Stimulated activated CD8-positive, alpha-beta memory T cell treated with anti-CD3 and anti-CD28 coated beads, Interleukin-4, amount 100 ng/mL, for 1 hour (primary cell): ENCODE data around the gene KLK2.

Experiments used
- DNase-seq, 2 donors: peaks; one replicate each; pipeline ENCODE4 v3.0.0-alpha.2; 2020; ENCODE audit warnings: low read depth in 2 of 2, low spot score in 1 of 2

The KLK2 gene

DNA sequence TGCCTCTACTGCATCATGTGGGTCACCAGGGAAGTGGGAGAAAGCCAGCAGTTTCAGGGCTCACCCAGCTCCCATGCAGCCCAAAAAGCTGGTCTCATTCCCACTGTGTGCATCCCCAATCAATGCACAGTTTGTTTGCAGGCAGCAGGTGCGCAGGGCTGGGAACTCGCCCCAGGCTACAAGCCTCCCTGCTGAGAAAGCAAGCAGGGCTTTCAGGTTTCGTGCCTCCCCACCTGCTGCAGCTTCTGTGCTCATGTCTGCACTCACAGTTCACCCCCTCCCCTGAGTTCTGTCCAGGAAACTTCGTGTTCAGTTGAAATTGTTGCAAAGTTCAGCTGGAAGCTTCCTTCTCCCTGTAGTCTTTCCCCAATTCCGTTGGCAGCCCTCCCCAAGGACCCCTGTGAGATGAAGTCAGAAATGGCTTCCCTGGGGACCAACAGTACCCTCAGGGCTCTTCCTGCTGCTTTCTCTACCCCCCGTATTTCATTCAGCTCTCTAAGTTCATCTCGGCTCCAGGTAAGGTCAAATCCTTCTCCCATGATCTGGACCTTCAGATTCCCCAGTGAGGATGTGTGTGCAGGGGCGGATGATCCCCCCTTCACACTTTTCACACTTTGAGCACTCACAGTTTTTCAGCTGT, 28.8 kb upstream of the KLK2 start:
- no peak for DNase-seq

DNA sequence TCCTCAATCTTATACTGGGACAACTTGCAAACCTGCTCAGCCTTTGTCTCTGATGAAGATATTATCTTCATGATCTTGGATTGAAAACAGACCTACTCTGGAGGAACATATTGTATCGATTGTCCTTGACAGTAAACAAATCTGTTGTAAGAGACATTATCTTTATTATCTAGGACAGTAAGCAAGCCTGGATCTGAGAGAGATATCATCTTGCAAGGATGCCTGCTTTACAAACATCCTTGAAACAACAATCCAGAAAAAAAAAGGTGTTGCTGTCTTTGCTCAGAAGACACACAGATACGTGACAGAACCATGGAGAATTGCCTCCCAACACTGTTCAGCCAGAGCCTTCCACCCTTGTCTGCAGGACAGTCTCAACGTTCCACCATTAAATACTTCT, 22.5 kb upstream of the KLK2 start:
- DNase-seq = no peak

DNA sequence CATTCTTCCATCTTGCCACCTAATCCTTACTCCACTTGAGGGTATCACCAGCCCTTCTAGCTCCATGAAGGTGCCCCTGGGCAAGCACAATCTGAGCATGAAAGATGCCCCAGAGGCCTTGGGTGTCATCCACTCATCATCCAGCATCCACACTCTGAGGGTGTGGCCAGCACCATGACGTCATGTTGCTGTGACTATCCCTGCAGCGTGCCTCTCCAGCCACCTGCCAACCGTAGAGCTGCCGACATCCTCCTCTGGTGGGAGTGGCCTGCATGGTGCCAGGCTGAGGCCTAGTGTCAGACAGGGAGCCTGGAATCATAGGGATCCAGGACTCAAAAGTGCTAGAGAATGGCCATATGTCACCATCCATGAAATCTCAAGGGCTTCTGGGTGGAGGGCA, 21.6 kb upstream of the KLK2 start:
- DNase-seq = no peak

DNA sequence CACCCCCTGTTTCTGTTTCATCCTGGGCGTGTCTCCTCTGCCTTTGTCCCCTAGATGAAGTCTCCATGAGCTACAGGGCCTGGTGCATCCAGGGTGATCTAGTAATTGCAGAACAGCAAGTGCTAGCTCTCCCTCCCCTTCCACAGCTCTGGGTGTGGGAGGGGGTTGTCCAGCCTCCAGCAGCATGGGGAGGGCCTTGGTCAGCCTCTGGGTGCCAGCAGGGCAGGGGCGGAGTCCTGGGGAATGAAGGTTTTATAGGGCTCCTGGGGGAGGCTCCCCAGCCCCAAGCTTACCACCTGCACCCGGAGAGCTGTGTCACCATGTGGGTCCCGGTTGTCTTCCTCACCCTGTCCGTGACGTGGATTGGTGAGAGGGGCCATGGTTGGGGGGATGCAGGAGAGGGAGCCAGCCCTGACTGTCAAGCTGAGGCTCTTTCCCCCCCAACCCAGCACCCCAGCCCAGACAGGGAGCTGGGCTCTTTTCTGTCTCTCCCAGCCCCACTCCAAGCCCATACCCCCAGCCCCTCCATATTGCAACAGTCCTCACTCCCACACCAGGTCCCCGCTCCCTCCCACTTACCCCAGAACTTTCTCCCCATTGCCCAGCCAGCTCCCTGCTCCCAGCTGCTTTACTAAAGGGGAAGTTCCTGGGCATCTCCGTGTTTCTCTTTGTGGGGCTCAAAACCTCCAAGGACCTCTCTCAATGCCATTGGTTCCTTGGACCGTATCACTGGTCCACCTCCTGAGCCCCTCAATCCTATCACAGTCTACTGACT, 18.4 kb upstream of the KLK2 start, which contains the start of gene KLK3:
TSS of gene KLK3 (plus strand) at position 280 of the 775 bp plus-strand sequence. CDS start at position 321, 41 bp downstream.
- no peak for DNase-seq

DNA sequence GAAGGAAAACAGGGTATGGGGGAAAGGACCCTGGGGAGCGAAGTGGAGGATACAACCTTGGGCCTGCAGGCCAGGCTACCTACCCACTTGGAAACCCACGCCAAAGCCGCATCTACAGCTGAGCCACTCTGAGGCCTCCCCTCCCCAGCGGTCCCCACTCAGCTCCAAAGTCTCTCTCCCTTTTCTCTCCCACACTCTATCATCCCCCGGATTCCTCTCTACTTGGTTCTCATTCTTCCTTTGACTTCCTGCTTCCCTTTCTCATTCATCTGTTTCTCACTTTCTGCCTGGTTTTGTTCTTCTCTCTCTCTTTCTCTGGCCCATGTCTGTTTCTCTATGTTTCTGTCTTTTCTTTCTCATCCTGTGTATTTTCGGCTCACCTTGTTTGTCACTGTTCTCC, 15.9 kb upstream of the KLK2 start:
- DNase-seq = no peak

DNA sequence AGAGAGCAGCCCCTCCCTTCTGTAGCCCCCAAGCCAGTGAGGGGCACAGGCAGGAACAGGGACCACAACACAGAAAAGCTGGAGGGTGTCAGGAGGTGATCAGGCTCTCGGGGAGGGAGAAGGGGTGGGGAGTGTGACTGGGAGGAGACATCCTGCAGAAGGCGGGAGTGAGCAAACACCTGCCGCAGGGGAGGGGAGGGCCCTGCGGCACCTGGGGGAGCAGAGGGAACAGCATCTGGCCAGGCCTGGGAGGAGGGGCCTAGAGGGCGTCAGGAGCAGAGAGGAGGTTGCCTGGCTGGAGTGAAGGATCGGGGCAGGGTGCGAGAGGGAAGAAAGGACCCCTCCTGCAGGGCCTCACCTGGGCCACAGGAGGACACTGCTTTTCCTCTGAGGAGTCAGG, 14.4 kb upstream of the KLK2 start:
- DNase-seq = no peak

DNA sequence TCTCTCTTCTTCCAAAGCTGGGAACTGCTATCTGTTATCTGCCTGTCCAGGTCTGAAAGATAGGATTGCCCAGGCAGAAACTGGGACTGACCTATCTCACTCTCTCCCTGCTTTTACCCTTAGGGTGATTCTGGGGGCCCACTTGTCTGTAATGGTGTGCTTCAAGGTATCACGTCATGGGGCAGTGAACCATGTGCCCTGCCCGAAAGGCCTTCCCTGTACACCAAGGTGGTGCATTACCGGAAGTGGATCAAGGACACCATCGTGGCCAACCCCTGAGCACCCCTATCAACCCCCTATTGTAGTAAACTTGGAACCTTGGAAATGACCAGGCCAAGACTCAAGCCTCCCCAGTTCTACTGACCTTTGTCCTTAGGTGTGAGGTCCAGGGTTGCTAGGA, 13.4 kb upstream of the KLK2 start:
- DNase-seq = no peak

DNA sequence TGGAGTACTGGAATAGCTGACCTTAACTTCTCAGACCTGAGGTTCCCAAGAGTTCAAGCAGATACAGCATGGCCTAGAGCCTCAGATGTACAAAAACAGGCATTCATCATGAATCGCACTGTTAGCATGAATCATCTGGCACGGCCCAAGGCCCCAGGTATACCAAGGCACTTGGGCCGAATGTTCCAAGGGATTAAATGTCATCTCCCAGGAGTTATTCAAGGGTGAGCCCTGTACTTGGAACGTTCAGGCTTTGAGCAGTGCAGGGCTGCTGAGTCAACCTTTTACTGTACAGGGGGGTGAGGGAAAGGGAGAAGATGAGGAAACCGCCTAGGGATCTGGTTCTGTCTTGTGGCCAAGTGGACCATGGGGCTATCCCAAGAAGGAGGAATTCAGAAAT, 12.2 kb upstream of the KLK2 start:
- DNase-seq = no peak

DNA sequence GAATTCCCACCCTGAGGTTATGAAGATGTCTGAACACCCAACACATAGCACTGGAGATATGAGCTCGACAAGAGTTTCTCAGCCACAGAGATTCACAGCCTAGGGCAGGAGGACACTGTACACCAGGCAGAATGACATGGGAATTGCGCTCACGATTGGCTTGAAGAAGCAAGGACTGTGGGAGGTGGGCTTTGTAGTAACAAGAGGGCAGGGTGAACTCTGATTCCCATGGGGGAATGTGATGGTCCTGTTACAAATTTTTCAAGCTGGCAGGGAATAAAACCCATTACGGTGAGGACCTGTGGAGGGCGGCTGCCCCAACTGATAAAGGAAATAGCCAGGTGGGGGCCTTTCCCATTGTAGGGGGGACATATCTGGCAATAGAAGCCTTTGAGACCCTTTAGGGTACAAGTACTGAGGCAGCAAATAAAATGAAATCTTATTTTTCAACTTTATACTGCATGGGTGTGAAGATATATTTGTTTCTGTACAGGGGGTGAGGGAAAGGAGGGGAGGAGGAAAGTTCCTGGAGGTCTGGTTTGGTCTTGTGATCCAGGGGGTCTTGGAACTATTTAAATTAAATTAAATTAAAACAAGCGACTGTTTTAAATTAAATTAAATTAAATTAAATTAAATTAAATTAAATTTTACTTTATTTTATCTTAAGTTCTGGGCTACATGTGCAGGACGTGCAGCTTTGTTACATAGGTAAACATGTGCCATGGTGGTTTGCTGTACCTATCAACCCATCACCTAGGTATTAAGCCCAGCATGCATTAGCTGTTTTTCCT, 11.5 kb upstream of the KLK2 start:
- no peak for DNase-seq

DNA sequence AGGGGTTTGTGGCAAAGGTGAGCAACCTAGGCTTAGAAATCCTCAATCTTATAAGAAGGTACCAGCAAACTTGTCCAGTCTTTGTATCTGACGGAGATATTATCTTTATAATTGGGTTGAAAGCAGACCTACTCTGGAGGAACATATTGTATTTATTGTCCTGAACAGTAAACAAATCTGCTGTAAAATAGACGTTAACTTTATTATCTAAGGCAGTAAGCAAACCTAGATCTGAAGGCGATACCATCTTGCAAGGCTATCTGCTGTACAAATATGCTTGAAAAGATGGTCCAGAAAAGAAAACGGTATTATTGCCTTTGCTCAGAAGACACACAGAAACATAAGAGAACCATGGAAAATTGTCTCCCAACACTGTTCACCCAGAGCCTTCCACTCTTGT, 3.8 kb upstream of the KLK2 start:
- no peak for DNase-seq

DNA sequence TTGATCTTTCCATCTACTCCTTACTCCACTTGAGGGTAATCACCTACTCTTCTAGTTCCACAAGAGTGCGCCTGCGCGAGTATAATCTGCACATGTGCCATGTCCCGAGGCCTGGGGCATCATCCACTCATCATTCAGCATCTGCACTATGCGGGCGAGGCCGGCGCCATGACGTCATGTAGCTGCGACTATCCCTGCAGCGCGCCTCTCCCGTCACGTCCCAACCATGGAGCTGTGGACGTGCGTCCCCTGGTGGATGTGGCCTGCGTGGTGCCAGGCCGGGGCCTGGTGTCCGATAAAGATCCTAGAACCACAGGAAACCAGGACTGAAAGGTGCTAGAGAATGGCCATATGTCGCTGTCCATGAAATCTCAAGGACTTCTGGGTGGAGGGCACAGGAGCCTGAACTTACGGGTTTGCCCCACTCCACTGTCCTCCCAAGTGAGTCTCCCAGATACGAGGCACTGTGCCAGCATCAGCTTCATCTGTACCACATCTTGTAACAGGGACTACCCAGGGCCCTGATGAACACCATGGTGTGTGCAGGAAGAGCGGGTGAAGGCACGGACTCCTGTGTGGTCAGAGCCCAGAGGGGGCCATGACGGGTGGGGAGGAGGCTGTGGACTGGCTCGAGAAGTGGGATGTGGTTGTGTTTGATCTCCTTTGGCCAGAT, 2.7 kb upstream of the KLK2 start:
- DNase-seq = no peak

DNA sequence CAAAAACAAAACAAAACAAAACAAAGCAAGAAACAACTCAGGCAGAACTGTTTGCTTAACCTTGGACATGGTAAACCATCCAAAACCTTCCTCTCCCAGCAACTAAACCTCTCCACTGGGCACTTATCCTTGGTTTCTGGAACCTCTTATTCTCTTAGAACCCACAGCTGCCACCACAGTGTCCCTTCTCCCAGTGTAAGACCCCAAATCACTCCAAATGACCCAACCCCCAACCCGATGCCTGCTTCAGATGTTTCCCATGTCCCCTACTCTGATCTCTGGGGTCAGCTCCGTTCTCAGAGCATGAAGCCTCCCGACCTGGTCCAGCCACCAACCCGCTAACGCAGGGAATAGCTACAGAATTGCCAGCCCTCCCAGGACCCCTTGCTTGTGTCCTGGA, 972 bp downstream of the KLK2 start:
- no peak for DNase-seq

DNA sequence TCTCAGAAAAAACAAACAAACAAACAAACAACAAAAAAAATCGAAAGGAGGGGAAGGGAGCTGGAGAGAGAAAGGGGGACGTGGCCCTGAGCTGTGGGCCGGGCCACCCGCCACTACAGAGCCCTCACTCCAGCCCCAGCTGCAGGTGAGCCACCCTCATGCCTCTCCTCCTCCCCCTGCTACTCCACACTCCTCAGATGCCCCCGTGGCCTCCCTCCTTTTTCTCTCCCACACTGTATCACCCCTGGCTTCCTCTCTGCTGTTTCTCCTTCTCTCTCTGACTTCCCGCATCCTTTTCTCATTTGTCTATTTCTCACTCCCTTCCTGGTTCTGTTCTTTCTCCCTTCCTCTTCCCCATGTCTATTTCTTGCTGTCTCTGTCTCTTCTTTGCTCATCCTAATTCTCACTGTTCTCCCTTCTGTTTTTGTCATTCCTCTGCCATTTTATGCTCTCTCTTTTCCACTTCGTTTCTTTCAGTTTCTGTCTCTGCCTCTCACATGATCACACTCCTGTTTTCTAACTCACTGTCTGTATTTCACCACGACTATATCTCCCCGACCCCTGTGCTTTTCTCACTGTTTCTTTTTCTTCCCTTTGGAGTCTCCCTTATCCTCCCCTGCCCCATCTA, 2.7 kb downstream of the KLK2 start:
- DNase-seq = no peak

DNA sequence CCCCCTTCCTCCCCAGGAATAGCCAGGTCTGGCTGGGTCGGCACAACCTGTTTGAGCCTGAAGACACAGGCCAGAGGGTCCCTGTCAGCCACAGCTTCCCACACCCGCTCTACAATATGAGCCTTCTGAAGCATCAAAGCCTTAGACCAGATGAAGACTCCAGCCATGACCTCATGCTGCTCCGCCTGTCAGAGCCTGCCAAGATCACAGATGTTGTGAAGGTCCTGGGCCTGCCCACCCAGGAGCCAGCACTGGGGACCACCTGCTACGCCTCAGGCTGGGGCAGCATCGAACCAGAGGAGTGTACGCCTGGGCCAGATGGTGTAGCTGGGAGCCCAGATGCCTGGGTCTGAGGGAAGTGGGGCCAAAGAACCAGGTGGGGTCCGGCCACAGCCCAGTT, 3.2 kb downstream of the KLK2 start:
- DNase-seq = no peak

DNA sequence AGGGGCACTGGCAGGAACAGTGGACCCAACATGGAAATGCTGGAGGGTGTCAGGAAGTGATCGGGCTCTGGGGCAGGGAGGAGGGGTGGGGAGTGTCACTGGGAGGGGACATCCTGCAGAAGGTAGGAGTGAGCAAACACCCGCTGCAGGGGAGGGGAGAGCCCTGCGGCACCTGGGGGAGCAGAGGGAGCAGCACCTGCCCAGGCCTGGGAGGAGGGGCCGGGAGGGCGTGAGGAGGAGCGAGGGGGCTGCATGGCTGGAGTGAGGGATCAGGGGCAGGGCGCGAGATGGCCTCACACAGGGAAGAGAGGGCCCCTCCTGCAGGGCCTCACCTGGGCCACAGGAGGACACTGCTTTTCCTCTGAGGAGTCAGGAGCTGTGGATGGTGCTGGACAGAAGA, 4.1 kb downstream of the KLK2 start:
- DNase-seq = no peak

DNA sequence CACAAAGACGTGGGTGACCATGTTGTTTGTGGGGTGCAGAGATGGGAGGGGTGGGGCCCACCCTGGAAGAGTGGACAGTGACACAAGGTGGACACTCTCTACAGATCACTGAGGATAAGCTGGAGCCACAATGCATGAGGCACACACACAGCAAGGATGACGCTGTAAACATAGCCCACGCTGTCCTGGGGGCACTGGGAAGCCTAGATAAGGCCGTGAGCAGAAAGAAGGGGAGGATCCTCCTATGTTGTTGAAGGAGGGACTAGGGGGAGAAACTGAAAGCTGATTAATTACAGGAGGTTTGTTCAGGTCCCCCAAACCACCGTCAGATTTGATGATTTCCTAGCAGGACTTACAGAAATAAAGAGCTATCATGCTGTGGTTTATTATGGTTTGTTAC, 5.6 kb downstream of the KLK2 start:
- no peak for DNase-seq

DNA sequence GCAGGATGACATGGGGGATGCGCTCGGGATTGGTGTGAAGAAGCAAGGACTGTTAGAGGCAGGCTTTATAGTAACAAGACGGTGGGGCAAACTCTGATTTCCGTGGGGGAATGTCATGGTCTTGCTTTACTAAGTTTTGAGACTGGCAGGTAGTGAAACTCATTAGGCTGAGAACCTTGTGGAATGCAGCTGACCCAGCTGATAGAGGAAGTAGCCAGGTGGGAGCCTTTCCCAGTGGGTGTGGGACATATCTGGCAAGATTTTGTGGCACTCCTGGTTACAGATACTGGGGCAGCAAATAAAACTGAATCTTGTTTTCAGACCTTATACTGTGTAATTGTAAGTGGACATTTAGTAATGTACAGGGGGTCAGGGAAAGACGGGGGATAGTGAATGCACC, 7.0 kb downstream of the KLK2 start:
- no peak for DNase-seq

DNA sequence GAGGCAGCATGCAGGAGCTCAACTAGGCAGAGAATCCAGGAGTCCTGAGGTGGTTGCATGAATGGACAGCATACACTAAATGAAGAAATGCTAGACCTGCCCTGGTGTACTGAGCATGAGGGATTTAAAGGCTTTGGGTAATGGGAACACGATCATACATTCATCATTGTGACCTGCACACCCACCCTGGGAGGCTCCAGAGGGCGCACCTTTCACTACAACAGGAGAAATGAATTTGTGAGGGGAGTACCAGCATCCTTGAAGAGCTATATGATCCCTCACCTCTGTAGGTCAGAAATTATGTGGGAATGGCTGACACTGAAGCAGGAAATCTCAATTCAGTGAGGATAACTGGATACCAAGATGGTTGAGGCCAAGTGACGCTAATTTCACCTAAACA, 8.9 kb downstream of the KLK2 start:
- DNase-seq = no peak

DNA sequence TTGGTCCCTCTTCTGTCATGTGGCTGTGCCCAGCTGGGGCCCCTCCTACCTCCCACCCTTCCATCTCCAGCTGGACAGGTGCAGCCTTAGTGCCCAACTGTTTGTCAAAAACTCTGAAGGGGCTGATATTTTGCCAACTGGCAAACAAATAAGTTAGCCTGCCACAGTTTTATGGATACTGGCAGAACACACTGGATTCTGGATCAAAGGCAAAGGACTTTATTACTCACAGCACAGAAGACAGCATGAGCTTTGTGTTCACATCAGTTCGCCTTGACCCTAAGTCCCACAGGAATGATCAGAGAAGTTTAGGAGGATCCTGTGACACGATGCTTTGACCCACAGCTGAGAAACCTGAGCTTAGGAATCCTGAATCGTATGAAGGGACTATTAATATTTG, 16.4 kb downstream of the KLK2 start:
- no peak for DNase-seq

DNA sequence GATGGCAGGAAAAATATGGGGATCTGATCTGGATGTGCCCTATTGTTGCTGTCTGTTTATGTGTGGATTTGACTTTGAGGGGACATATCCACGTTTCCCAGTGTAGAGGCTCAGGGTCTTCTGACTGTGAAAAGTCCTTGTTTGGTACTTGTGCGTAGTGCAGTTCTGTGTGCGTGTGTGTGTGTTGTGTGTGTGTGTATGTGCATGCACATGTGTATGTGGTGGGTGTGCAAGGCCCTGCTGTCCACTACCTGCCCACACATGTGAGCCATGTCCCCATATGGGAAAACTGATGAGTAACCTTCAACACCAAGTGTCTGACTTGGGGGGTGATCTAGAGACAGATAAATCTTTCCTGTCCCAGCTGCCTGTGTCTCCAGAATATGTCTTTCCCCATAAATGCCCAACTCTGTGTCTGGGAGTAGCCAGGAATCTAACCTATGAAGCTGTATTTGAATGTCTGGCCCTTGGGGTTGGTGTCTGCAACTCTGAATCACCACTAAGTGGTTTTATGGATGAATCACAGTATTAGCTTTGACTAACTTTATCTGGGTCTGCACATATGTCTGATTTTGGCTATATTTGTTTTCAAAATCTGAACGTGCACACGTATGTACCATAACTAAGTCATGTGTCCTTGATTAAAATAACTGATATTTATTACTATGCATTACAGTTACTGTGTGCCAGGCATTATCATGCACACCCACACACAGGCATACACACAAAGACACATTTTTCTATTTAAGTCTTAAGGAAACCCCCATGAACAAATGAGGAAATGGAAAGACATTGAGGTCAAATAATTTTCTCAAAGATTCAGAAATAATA, 17.4 kb downstream of the KLK2 start:
- no peak for DNase-seq
